ENCODE data around the gene ZNF787. TPM values are rescaled to one million over a fixed set of nuclear protein-coding genes. Genes with fewer than 3 reads are reported as not detected.

ZNF787 gene
- total and polyA plus RNA-seq, 2 of the 13 experiments (the other 11 are each of a cell fraction or from before 2014, with no cell fraction given), result 15.1 to 42.8 TPM

DNA sequence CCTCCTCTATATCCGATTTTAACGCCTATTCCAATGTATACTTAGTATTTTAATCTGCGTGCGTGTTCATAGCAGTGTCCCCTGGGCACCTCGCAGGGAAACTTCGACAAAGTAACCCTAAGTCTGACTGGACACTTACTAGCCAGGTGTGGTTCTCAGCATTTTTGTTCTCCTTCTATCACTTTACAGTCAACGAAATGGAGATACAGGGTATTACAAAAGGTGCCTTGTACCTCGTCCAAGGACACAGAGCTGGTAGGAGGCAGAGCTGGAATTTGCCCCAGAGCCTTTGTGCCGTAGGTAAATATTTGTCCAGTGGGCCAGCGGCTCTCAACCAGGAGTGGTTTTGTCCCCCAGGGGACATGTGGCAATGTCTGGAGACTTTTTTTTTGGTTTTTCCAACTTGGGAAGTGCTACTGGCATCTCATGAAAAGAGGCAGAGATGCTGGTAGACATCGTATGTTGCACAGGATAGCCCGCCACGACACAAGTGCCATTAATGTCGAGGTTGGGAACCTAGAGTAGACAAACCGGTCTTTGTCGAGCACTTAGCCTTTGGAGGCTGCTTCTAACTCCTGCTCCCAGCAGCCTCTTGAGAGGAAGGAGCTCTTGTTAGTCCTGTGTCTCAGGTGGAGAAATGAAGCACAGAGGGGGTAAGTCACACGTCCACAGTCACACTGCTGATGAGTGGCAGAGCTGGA lies 21.1 kb upstream of the ZNF787 start (continued):
- TF ChIP-seq, protein P1, sequence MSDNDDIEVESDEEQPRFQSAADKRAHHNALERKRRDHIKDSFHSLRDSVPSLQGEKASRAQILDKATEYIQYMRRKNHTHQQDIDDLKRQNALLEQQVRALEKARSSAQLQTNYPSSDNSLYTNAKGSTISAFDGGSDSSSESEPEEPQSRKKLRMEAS (IDR thresholded peaks at IDR 0.05), result peak; percentile 60
- TF ChIP-seq XRCC5 (optimal IDR thresholded peaks at IDR 0.05; ENCODE audit: low read length) (peak; percentile 63), ATF4 (CRISPR knock-in tag; IDR thresholded peaks at IDR 0.05) (peak in 1 of 2 experiments; percentile 78; a peak in 1 of 4 replicates), GMEB1 (CRISPR knock-in tag; IDR thresholded peaks at IDR 0.05; ENCODE audit: borderline replicate concordance) (peak; percentile 15; the same call in 1 of the 2 replicates), ZNF713 (CRISPR knock-in tag; IDR thresholded peaks at IDR 0.05) (0 out of 2 replicates have a peak, but pooled peaks have one; percentile 66), ZNF205 (CRISPR knock-in tag; IDR thresholded peaks at IDR 0.05) (peak; percentile 72; the same call in 1 of the 2 replicates), ZNF337 (CRISPR knock-in tag; IDR thresholded peaks at IDR 0.05; ENCODE audit: borderline replicate concordance, low read depth) (no peak), ZNF350 (CRISPR knock-in tag; IDR thresholded peaks at IDR 0.05; ENCODE audit: borderline replicate concordance, low read depth) (peak; percentile 67; the same call in 1 of the 2 replicates), REST (IDR thresholded peaks at IDR 0.05; ENCODE audit: borderline replicate concordance in 1 of 2, low read depth in 1 of 2, low read length in 2 of 2) (peak in 1 of 2 experiments; percentile 61; a peak in 1 of 4 replicates), FIP1L1 (IDR thresholded peaks at IDR 0.05; ENCODE audit: borderline replicate concordance, insufficient read depth, low read depth, low read length) (no peak), RELA (CRISPR knock-in tag; IDR thresholded peaks at IDR 0.05) (no peak), HBP1 (CRISPR knock-in tag; IDR thresholded peaks at IDR 0.05; ENCODE audit: low read depth) (no peak), SP4 (CRISPR knock-in tag; IDR thresholded peaks at IDR 0.05) (peak; percentile 39; the same call in 1 of the 2 replicates)
- TF ChIP-seq, protein P2, sequence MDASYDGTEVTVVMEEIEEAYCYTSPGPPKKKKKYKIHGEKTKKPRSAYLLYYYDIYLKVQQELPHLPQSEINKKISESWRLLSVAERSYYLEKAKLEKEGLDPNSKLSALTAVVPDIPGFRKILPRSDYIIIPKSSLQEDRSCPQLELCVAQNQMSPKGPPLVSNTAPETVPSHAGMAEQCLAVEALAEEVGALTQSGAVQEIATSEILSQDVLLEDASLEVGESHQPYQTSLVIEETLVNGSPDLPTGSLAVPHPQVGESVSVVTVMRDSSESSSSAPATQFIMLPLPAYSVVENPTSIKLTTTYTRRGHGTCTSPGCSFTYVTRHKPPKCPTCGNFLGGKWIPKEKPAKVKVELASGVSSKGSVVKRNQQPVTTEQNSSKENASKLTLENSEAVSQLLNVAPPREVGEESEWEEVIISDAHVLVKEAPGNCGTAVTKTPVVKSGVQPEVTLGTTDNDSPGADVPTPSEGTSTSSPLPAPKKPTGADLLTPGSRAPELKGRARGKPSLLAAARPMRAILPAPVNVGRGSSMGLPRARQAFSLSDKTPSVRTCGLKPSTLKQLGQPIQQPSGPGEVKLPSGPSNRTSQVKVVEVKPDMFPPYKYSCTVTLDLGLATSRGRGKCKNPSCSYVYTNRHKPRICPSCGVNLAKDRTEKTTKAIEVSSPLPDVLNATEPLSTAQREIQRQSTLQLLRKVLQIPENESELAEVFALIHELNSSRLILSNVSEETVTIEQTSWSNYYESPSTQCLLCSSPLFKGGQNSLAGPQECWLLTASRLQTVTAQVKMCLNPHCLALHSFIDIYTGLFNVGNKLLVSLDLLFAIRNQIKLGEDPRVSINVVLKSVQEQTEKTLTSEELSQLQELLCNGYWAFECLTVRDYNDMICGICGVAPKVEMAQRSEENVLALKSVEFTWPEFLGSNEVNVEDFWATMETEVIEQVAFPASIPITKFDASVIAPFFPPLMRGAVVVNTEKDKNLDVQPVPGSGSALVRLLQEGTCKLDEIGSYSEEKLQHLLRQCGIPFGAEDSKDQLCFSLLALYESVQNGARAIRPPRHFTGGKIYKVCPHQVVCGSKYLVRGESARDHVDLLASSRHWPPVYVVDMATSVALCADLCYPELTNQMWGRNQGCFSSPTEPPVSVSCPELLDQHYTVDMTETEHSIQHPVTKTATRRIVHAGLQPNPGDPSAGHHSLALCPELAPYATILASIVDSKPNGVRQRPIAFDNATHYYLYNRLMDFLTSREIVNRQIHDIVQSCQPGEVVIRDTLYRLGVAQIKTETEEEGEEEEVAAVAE (CRISPR knock-in tag; IDR thresholded peaks at IDR 0.05; ENCODE audit: borderline replicate concordance), result peak; percentile 80; the same call in 1 of the 2 replicates

All from HepG2 (cell line).